Panc1 (cell line): ENCODE measurements around the gene SCYL2.

Experiments
- CTCF ChIP-seq: fragments of 450-650 bp; IDR thresholded peaks from 2 replicates; pipeline ENCODE4 v1.5.1; 2017; ENCODE audit warnings: mild to moderate bottlenecking
- POLR2AphosphoS5 ChIP-seq: IDR thresholded peaks from 2 replicates; pipeline ENCODE4 v1.6.1; 2012; ENCODE audit warnings: mild to moderate bottlenecking, low read depth, low read length, moderate library complexity
- REST ChIP-seq, 2 experiments: IDR thresholded peaks; 2 replicates each; pipeline ENCODE4 v1.6.1; 2011 to 2012; ENCODE audit warnings: low read depth in 2 of 2, control low read depth in 1 of 2, low read length in 1 of 2, mild to moderate bottlenecking in 1 of 2, moderate library complexity in 1 of 2; ENCODE audit not compliant: insufficient read depth in 1 of 2
- SIN3A ChIP-seq: IDR thresholded peaks from 2 replicates; pipeline ENCODE4 v1.6.1; 2012; ENCODE audit warnings: low read depth, mild to moderate bottlenecking, low read length, moderate library complexity, borderline replicate concordance; ENCODE audit not compliant: insufficient read depth
- TCF7L2 ChIP-seq: IDR thresholded peaks from 2 replicates; pipeline ENCODE4 v1.6.1; 2011; ENCODE audit warnings: mild to moderate bottlenecking, low read depth, low read length, inconsistent platforms

GRCh38 chr12:100381379-100381778, 114.4 kb downstream of the SCYL2 start:
- TF ChIP-seq POLR2AphosphoS5: no peak
- TF ChIP-seq REST (IDR thresholded peaks at IDR 0.05; ENCODE audit: insufficient read depth in 1 of 2, low read depth in 2 of 2, low read length in 1 of 2): no peak
- TF ChIP-seq CTCF: no peak
- TF ChIP-seq SIN3A: no peak
- TF ChIP-seq TCF7L2: no peak
